HG03520 (cell line): ENCODE data around the gene GAL3ST1.
"Not testable (repeated sequence)": the region's sequence is repeated elsewhere in the genome, so short reads cannot be mapped to it uniquely, and the experiment has no call there.

Source experiments
- ATAC-seq: cut with Tn5 transposase; IDR thresholded peaks from one replicate; pipeline ENCODE4 v1.9.1; 2021; ENCODE audit warnings: mild to moderate bottlenecking, moderate library complexity; ENCODE audit not compliant: unreplicated experiment

The GAL3ST1 gene, protein sequence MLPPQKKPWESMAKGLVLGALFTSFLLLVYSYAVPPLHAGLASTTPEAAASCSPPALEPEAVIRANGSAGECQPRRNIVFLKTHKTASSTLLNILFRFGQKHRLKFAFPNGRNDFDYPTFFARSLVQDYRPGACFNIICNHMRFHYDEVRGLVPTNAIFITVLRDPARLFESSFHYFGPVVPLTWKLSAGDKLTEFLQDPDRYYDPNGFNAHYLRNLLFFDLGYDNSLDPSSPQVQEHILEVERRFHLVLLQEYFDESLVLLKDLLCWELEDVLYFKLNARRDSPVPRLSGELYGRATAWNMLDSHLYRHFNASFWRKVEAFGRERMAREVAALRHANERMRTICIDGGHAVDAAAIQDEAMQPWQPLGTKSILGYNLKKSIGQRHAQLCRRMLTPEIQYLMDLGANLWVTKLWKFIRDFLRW

DNA sequence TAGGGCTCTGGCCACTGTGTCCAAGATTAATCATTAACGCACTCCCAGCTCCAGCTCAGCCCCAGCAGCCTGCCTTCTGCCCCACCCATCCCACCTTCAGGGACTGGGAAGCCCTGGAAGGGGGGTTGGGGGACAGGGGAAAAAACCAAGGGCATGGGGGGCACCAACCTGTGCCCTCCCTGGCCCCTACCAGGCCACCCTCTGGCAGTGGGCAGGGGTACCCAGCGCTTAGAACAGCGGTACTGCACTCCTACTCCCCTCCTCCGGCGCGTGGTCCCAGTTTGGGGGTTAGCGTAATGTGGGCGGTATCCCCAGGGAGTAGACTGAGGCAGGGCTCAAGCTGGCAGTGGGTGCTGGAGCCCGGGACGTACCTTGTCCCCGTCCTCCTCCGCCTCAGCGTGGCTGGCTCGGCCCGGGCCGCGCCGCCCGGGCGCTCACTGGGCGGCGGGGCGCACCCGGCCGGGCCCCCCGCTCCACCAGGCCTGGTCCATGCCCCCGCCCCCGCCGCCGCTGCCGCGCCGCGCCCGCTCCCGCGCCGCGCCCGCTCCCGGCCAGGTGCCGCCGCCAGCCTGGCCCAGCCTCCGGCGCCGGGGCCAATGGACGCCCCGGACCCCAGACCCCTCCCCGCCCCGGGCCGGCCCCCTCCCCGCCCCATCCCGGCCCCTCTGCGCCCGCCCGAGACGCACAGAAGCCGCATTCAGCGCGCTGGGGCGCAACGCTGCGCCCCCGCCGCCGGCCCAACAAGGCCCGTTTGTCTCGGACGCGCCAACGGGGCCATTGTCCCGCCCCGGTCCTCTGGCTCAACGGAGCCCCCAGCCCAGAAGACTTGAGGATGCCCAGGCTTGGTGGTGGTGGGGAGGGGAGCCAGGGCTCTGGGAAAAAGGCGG lies at the start of gene GAL3ST1:
TSS of gene GAL3ST1 (minus strand) at position 571 of the 887 bp plus-strand sequence. CDS start 17,273 bp downstream, outside the sequence.
- ATAC-seq: no peak

DNA sequence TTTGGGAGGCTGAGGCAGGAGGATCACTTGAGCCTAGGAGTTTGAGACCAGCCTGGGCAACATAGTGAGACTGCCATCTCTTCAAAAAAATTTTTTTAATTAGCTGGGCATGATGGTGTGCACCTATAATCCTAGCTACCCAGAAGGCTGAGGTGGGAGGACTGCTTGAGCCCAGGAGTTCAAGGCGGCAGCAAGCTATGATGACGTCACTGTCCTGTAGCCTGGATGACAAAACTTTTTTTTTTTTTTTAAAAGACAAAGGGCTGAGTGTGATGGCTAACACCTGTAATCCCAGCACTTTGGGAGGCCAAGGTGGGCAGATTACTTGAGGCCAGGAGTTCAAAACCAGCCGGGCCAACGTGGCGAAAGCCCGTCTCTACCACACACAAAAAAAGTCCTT lies 45.4 kb upstream of the GAL3ST1 start:
- ATAC-seq: not testable (repeated sequence)

DNA sequence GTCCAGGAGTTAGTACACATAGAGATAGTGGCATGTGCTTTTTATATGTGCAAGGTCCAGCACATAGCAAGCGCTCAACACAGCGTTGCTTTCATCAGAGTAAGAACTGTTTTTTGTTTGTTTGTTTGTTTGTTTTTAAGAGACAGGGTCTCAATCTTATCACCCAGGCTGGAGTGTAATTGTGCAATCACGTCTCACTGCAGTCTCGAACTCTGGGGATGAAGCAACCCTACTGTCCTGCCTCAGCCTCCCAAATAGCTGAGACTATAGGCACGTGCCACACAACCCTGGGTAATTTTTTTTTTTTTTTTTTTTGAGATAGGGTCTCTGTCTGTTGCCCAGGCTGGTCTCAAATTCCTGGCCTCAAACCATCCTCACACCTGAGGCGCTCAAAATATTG lies 43.4 kb upstream of the GAL3ST1 start:
- ATAC-seq: no peak

DNA sequence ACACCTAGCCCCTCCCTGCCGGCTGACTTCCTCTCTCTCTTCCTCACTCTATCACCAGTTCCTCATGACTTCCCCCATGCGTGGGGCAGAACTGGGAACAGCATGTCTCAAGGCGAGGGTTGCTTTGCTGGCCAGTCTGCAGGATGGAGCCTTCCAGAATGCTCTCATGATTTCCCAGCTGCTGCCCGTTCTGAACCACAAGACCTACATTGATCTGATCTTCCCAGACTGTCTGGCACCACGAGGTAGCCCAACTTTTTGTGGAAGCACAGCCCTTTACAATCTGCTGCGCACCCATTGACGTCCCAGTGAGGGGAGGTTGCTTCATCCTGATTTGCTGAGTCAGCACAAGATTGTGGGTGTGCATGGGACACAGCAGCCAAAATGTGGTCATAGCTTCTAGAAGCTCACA lies 41.1 kb upstream of the GAL3ST1 start:
- no peak for ATAC-seq

DNA sequence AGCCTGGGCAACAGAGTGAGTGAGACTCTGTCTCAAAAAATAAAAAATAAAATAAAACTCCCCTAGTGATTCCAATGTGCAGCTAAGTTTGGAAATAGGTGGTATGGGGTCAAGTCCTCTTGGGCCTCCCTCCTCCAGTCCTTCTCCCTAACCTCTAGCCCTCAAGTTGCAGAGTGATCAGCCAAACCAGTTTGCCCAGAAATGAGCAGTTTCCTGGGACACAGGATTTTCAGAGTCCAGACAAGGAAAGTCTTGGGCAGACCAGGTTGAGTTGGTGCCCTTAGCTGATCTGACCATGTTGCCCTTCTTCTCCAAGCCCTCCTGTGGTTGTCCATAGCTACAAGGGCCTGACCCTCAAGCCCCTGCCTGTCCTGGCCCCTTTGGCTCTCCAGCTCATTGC lies 40.4 kb upstream of the GAL3ST1 start:
- ATAC-seq: no peak

DNA sequence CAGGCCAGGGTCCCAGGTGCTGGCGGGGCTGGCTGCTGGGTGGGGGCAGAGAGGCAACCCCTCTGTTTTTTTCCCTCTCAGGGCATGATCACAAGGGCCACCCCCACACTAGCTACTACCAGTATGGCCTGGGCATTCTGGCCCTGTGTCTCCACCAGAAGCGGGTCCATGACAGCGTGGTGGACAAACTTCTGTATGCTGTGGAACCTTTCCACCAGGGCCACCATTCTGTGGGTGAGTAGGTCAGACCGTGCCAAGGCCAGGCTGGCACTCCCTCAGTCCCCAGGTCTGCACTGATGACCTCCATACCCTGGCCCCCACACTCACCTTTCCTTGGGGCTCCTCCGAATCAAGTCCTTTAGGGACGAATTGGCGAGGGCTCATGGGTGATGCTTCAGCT lies 39.8 kb upstream of the GAL3ST1 start:
- no peak for ATAC-seq

DNA sequence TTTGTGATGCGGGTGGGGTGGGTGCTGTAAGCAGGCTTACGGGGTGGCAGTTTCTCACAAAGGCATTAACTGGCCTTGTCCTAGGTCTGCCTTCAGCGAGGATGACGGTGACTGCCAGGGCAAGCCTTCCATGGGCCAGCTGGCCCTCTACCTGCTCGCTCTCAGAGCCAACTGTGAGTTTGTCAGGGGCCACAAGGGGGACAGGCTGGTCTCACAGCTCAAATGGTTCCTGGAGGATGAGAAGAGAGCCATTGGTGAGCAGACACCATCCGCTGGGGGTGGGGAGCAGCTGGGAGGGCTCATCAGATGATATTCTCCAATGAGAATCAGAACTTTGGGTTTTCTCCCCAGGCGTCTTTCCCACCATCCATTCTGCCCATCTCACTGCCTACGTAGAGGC lies 38.3 kb upstream of the GAL3ST1 start:
- ATAC-seq: no peak

DNA sequence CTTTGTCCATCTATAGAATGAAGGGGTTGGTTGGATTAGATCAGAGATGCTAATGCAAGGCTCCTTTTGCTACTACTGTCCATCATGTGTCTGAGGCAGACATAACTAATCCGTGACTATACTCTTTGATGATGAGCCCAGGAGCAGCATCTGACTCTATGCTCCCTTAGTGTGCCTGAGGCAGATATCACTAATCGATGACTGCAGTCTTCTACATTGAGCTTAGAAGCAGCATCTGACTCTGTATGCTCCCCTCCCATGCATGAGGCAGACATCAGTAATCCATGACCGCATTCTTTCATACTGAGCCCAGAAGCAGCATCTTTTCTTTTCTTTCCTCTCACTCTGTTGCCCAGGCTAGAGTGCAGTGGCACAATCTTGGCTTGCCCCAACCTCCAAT lies 36.7 kb upstream of the GAL3ST1 start:
- no peak for ATAC-seq

DNA sequence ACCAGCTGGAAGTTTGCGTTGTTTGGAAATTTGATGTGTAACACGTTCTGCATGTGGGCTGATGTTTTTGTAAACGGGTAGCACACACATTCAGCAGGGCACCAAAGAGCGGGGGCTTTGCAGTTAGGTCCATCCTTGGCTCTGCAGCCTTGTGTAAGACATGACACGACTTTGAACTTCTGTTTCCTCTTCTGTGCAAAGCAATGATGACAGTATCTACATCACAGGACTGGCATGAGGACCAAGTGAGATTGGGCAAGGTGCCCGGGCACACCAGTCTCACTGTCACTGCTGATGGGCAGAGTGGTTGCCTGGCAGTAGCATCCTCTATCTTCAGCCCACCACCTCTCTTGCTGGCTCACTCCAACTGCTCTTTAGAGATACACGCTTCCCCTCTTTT lies 35.8 kb upstream of the GAL3ST1 start:
- no peak for ATAC-seq

DNA sequence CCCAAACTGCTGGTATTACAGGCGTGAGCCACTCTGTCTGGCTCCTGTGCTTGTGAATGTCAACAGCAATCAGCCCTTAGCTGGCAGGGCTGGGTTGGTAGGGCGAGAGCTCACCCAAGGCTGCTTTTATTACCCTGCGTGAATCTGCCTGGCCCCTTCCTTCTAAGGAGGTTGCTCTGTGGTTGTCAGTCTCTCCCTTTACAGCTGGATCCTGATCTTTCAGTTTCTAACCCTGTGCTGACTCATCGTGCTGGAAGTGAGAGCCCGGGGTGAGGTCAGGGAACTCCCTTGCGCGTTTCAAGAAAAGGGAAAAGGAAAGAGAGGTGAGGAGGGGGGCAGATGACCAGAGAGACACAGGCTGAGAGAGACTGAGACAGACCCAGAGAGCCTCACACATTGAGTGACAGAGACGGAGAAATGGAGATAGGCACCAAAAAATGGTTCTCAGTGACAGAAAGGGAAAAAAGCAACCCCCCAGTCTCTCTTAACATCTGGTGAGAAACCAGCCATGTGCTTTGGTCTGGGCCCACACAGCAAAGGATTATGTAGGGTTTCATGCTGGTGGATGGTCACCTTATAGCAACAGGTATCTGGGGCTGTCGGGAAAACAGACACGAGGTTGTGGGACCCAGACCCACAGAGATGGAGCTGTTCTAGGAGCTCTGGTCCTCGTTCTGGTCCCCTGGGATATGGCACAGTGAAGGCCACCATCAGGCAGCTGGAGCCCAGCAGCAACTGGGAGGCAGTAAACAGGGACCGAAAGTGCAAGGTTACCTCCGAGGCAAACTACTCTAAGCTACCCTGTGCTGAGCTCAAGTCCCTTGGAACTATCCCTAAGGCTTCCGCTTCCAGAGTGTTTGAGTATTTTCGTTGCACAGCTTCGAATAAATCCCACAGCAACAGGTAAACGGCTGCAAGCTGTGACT lies 35.1 kb upstream of the GAL3ST1 start:
- no peak for ATAC-seq

DNA sequence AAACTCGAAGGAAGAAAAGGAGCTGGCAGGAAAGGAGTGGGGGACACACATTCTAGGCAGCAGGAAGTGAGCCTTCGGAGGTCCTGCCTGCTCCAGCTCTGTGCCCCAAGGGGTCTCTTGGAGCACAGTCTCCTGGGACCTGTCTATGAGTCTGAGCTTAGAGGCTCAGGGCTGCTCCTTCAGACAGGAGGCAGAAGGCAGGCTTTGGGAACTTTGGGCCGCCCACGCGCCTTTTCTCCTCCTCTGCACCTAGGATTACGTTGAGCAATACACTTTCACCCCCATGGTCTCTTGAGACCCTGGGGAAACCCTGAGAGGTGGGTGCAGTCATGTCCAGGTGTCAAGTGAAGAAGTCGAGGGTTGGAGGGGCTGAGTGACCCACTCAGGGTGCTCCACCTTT lies 33.5 kb upstream of the GAL3ST1 start:
- ATAC-seq: no peak

DNA sequence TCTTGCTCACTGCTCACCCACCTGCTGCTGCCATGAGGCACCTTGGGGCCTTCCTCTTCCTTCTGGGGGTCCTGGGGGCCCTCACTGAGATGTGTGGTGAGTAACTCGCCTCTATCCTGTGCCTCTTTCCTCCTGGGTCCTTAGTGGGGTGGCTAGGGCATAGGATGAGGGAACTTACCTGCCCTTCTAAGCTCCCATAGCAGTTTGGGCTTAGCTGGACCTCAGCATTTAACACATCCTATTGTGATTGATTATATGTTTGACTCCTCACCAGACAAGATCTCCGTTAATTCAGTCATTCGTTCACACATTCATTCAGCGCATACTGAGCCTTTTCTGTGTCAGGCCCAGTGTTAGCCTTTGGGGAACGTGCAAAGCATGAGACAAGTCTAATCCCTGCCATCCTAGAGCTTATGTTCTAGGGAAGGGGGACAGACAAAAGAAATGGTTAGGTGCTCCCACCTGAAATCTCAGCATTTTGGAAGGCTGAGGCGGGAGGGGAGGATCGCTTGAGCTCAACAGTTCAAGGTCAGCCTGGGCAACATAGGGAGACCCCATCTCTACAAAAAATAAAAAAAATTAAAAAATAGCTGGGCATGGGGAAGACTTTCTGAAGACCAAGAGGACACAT lies 33.0 kb upstream of the GAL3ST1 start:
- no peak for ATAC-seq

DNA sequence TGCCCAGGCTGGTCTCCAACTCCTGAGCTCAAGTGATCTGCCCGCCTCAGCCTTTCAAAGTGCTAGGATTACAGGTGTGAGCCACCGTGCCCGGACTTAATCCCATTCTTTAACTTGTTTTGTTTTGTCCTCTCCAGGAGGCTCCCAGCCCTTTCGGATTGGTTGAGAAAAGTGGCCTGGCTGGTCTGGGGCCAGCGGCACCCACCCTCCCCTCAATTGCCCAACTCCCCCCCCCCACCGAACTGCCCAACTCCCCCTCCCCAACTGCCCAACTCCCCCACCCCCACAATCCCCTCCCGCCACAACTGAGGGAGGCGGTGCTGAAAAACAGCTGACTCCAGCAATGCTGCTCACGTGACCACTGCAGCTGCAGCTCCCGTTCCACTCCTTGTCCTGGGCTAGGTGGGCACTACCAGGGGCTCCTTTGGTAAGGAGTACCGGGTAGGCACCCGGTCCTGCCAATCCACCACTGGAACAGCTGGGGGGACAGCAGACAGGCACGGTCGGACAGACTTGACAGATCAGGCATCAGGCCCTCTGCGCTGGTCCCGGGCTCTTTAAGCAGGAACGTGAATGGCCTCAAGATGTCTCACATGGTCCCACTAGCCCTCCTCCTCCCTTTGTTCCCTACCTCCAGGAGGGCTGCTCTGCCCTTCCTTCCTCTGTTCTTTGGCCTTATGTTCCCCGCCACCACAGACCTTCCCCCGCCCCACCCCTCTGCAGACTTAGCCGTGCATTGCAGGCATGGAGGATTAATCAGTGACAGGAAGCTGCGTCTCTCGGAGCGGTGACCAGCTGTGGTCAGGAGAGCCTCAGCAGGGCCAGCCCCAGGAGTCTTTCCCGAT lies 32.2 kb upstream of the GAL3ST1 start, which contains the start of gene TCN2:
TSS of gene TCN2 (plus strand) at position 720 of the 845 bp plus-strand sequence. CDS start 158 bp downstream, outside the sequence.
- ATAC-seq: no peak

DNA sequence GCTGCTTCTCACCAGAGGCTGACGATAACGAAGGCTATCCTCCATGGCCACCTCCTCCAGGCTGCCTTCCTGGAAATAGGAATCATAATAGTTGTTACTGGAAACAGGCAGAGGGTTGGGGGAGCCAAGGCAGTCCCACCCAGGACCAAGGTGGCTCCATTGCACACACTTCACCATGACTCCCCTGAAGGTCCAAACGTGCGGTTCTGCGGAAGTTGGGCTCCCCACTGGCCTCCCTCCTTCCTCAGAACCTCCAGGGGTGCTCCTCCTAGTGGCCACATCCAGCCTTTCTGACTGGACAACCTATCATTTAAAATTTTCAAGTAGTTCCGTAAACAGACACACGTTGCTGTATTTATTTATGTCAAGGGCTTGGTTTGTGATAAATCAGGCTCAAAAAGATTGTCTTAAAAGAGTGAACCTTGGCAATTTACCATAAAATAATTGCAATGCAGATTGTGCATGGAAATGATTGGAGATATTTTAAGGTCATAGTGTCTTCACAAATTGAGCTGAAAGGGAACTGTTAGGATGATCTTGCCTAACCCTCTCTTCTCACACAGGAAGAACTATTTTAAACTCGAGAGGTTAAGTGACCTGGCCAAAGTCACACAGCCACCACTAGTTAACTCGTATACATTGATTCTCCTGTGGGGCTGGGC lies 31.1 kb upstream of the GAL3ST1 start:
- no peak for ATAC-seq

DNA sequence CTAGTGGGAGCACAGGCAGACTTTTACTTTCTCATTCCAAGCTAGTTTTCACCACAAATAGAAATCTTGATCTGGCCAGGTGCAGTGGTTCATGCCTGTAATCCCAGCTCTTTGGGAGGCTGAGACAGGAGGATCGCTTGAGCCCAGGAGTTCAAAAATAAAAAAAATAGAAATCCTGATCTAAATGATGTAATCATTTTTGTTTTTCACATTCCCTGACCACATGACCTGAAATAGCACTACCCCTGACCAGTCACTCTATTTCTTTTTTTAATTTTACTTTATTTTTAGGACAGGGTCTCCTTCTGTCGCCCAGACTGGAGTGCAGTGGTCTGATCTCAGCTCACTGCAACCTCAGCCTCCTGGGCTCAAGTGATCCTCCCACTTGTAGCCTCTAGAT lies 30.3 kb upstream of the GAL3ST1 start:
- no peak for ATAC-seq

DNA sequence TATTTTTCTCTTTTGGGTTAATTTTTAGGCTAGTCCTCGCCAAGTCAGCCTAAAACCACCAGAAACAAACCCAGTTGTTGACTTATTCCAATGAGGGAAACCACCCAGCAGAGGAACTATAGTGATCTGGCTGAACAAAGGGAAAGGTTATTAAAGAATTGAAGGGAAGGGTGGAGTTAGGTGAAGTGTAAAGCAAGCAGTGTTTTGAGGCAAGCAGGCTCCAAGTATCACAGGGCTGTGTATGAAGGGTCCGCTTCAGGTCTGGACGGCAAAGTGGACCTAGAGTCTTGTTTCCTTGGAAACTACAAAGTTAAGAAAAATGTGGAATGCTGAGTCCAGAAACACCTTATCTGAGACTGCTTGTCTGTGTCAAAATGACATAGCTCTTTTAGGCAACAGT lies 29.3 kb upstream of the GAL3ST1 start:
- no peak for ATAC-seq

DNA sequence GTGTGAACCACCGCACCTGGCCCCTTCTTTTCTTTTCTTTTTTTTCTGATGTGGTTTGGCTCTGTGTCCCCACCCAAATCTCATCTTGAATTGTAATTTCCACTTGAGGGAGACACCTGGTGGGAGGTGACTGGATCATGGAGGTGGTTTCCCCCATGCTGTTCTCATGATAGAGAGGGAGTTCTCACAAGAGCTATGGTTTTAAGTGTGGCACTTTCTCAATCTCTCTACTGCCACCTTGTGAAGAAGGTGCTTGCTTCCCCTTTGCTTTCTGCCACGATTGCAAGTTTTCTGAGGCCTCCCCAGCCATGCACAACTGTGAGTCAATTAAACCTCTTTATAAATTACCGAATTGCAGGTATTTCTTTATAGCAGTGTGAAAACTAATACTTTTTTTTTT lies 27.6 kb upstream of the GAL3ST1 start:
- ATAC-seq: no peak

DNA sequence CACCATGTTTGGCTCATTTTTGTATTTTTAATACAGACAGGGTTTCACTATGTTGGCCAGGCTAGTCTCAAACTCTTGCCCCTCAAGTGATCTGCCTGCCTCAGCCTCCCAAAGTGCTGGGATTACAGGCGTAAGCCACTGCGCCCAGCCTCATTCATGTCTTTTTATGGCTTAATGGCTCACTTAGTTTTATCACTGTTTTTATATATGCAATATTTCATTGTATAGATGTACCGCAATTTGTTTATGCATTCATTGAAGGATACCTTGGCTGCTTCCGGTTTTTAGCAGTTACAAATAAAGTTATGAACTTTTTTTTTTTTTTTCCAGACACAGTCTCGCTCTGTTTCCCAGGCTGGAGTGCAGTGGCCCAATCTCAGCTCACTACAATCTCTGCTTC lies 27.0 kb upstream of the GAL3ST1 start:
- ATAC-seq: no peak

DNA sequence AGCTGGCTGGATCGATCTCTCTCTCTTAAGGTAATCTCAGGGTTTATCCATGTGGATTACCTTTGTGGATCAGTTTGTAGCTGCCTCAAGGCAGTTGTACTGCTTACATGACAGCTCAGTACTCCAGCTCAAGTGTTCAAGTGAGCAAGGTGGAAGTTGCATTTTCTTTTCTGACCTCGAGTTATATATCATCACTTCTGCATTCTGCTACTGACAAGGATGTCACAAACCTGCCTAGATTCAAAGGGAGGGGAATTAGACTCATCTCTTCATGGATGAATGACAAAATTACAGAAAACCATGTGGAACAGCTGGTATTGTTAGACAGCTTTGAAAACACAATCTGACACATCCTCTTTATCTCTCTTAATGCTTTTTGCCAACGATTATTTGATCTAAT lies 26.5 kb upstream of the GAL3ST1 start:
- no peak for ATAC-seq
